GM19193 (cell line): Measurements from ENCODE around the gene COPB1.

Experiments
- POLR2A ChIP-seq: IDR thresholded peaks from 4 replicates; pipeline ENCODE4 v1.6.1; 2011; ENCODE audit not compliant: insufficient read depth, insufficient read length; ENCODE audit errors: extremely low read depth

COPB1 gene, protein sequence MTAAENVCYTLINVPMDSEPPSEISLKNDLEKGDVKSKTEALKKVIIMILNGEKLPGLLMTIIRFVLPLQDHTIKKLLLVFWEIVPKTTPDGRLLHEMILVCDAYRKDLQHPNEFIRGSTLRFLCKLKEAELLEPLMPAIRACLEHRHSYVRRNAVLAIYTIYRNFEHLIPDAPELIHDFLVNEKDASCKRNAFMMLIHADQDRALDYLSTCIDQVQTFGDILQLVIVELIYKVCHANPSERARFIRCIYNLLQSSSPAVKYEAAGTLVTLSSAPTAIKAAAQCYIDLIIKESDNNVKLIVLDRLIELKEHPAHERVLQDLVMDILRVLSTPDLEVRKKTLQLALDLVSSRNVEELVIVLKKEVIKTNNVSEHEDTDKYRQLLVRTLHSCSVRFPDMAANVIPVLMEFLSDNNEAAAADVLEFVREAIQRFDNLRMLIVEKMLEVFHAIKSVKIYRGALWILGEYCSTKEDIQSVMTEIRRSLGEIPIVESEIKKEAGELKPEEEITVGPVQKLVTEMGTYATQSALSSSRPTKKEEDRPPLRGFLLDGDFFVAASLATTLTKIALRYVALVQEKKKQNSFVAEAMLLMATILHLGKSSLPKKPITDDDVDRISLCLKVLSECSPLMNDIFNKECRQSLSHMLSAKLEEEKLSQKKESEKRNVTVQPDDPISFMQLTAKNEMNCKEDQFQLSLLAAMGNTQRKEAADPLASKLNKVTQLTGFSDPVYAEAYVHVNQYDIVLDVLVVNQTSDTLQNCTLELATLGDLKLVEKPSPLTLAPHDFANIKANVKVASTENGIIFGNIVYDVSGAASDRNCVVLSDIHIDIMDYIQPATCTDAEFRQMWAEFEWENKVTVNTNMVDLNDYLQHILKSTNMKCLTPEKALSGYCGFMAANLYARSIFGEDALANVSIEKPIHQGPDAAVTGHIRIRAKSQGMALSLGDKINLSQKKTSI

DNA sequence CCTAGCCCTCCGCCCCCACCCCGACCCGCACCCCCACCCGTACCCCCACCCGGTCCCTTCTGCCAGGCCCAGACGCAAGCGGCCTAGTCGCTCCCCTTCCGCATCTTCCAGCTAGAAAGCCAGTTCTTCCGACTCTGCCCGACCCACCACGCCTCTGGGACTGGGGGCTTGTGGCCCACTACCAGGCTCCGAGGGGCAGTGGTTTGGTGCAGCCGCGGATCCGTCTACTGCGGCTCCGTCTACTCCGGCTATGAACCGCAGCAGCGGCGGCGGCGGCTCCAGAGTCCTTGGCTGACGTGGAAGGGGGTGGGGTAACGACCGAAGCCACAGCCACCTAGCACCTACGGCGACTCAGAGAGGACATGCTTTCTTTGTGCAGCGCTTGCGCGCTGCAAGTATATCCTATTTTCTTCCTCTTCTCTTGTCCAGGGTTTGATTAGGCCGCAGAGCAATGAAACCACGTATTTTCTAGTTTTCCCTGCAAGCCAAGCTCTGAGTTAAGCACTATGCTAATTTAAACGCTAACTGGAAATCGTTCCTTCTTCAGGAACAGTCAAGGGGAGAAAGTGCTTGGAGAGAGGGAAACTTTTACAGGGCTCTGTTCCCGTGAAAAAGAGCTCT is at the start of gene COPB1:
COPB1 (minus strand) TSS at position 252 of the 621 bp plus-strand sequence. CDS start 883 bp downstream, outside the sequence.
- peak; percentile 94 for TF ChIP-seq POLR2A

DNA sequence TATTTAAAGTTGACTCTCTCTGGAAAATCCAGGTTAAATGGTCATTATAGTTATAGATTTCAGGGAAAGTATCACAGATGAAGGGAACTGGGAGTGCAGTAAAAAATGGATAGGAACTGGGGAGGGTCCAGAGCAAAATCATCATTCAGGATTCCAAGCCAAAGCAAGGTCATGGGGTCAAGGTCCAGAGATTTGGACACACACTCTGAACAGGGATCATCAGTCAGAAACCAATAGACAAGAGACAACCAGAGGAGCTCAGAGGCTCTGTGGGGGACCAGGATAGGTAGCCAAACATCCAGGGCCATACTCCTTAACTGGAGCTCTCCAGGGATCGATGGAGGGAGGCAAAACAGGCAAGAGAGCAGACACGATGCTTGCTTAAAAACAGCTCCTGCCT is 47.8 kb upstream of the COPB1 start:
- TF ChIP-seq POLR2A: no peak

DNA sequence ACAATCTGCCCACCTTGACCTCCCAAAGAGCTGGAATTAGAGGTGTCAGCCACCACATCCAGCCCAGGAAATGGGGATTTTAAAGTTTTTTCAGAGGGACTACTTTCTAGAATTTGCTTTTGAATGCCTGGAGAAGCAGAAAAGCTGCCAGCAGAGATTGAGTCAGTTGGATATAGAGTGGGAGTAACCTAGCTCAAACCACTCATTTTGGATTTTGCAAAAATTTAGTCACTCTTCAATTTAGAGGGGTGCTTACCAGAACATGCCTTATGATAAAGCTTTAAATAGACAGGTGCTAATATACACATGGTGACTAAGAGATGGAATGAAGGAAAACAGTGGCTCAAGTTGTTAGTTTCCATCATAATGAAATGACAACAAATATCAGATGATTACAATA is 47.1 kb upstream of the COPB1 start:
- no peak for TF ChIP-seq POLR2A

DNA sequence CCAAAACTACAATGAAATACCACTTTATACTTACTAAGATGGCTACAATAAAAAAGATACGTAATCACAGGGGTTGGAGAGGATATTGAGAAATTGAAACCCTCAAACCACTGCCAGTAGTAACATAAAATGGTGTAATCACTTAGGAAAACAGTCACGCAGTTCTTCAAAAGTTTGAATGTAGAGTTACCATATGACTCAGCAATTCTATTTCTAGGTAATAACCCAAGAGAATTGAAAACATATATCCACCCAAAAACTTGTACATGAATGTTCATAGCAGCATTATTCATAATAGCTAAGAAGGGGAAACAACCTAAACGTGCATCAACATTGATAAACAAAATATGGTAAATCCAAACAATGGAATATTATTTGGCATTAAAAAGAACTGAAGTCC is 45.0 kb upstream of the COPB1 start:
- no peak for TF ChIP-seq POLR2A

DNA sequence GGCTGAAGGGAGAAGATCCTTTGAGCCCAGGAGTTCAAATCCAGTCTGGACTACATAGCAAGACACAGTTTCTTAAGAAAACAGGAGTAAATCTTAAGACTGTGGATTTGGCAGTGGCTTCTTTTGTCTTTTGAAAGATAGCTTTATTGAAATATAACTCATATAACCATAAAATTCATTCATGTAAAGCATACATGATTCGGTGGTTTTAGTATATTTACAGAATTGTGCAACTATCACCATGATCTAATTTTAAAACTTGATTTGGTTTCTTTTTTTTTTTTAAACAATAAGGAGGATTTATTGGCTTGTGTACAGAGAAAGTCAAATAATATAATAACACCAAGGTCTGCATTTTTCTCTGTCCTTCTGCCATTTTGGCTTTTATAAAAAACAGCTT is 43.6 kb upstream of the COPB1 start:
- no peak for TF ChIP-seq POLR2A

DNA sequence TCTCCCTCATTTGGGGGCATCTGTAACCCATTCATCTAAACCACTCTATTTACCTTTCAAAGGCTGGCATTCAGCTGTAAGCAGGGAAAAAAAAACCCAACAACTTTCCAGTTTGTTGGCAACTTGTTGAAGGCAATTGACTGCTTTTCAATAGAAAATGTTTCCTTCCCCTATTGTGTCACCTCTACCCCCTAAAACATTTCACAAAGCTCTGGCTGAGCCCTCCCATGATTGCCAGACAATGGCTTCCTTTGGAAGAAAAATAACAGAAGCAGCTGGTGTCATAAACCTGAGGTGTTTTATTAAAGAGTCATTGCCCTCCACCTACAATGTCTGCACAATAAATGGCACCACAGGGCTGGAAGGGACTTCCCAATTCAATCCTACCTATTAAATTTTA is 42.7 kb upstream of the COPB1 start:
- TF ChIP-seq POLR2A: no peak

DNA sequence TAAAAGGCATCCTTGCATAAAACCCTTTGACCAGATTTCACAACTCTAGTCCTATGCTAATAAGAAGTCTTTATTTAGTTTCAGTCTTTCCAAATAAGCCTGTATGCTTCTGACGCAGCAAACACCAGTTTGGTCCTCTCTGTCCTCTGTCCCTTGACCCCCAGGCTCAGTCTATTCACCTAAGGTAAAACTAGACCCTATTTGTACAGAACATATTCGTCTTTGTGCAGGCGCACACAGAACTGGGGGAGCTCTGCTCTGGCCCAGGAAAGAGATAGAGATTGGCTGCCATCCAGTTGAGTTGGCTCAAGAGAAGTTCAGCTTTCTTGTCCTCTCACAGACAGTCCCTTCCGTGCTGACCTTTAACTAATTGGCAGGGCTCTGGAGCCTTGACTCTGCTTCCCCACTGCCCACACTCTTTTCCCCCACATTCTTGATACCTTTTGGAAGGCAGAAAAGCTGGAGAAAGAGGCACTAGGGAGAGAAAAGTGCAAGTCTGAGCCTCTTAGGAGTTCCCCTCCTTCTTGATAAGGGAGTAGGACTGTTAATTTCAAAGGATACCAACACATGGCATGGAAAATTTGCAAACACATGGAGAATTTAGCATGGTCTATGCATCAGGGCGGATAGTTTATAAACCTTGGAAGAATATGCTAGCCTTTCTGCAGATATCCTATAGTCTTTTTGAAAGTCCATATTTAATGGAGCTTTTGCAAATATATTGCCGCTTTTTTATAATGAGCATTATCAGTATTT is 41.8 kb upstream of the COPB1 start:
- TF ChIP-seq POLR2A: no peak

DNA sequence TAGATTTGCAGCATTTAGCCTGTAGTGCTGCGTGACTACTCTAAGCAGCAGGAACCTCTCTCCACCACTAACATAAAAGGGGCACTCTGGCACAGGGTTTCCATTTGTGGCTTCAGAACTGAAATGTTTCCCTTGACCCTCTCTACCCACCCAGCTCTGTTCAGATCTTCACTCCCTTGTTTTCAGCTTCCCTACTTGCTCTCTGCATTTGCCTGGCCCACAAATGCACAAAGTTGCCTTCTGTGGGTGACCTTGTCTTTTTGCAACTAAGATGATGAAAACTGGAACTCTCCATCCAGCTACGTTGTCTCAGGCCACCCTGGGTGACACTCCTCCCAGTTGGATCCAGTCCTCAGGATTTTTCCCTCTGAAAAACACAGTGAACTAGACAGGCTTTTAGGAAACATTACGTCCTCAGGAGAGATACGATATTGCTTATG is 40.4 kb upstream of the COPB1 start:
- TF ChIP-seq POLR2A: no peak

DNA sequence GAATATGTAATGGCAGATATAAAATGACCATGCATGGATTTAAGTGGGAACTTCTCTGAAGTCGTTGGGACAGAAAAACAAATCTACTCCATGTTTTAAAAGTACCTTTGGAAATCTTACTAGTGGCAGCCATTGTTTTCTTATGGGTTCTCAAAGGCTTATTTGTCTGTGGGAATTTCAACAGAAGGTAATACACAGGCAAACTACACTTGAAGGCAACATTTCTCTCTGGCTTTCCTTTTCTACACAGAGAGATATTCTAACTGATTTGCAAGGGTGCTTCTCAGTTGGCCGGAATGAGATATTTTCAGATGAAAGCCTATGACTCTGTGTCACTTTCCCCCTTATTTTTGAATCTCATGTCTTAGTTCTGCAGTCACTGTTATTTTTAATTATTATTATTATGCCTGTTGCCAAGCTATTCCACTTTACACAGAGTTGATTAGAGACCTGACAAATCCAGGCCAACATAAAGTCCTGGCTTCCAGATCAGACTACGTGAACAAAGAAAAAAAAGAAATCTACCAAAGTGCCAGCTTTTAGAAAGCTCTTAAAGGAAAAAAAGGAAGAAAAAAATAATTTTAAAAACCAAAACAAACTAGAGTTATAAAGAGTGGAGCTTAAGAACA is 39.4 kb upstream of the COPB1 start:
- TF ChIP-seq POLR2A: no peak

DNA sequence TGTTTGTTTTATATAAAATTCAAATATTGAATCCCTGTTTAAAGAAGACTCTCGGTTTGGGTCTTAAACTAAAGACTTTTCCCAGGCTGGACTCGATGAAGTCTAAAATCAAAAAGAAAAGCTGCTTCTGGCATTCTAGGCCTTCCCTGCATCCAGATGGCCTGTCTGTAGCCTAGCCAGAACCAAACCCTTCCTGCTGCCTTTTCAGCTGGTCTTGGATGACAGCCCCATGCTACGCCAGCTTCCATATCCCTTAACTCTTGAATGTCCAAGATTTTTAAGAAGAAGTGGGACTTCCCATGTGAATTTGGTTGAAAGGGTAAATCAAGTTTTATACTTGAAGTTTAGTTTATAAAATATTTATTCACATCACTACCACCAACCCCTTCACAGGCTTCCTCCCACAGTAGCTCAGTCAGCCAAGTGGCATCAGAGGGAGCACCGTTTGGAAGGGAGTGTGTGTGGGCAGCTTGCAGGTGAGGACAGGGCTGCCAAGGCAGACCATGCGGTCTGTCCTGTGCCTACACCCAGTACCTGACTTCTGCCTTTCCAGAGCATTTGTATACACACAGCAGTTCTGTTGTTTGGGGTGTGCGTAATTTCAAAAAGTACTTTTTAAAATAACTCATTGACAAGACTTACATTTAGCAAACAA is 38.8 kb upstream of the COPB1 start:
- no peak for TF ChIP-seq POLR2A

DNA sequence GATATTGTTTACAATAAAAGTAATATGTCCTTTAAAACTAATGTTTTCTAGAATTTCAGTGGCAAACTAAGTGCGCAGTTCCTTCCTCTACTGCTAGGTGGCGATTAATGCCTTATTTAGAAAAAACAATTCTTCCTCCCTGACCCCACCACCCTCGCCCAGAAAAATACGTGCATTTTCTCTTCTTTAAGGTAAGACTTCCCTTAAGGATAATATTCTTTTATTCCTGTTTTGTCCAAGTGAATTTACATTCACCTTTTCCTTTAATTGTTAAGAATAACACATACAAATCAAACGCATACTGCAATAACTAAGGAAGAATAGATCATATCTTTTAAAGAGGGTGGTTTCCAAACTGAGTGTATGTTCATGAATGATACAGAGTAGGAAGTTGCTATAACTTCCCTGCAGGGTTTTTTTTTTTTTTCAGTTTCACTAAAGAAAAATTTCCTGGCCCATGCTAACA is 37.6 kb upstream of the COPB1 start:
- no peak for TF ChIP-seq POLR2A

DNA sequence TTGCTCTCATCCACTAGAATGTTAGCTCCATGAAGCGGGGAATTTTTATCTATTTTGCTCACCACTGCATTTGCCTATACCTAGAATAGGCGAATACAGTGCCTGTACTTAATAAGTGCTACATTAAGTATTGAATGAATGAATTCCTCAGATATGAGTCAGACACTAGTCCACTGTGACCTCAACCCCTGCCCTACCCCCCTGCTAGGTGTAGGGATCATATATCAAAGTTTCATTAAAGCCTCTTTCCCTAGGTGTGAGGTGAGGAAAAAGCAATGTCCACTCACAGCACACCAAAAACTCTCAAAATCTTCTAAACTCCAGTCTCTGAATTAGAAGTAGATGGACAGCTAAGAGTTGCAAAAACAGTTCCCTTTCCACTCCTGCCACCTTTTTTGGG is 30.3 kb upstream of the COPB1 start:
- TF ChIP-seq POLR2A: no peak

DNA sequence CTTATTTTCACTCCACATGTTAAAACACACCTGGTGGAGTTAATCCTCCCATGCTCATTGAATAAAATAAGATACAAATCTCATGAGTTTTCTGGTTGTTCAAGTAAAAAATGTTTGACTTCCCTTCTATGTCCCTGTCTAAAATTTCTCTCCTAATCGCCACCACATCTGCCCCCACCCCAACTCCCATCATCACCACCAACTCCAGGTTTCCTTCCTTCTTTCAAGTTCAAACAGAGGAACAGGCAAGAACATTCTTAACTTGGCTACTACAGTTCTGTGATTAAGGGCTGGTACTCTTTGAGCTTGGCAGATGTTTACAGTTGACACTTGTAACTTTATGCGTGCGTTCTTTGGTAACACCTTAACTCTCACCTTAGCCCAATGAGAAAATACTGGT is 29.7 kb upstream of the COPB1 start:
- no peak for TF ChIP-seq POLR2A

DNA sequence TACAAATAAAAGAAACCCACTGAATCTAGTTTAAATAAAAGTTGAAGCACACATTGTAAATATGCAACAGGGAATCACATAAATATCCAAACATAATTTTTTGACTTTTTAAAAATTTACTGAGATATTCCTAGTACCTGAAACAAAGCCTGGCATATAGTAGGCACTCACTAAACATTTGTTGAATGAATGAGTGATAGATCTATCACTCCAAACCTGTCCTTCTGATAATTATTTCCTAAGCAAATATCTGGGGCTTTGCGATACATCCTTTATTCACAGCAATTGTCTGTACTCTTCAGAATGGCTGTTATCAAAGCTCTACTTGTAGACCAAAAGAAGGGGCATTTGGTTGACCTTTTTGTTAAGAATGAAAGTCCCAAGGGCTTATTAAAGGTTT is 23.2 kb upstream of the COPB1 start:
- no peak for TF ChIP-seq POLR2A

DNA sequence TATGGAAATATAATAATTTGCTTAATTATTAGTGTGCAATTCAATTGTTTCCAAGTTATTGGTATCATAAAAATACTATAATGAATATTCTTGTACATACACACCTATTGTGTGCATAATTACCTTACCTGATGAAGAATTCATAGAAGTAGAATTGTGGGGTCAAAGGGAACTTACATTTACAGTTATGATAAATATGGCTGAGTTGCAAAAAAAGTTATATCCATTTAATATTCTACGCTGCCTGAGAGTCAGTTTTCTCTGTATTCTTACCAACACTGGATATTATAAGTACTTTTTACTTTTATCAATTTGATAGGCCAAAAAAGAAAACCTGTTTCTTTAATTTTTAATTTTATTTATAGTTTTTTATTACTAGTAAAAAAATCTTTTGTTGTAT is 22.6 kb upstream of the COPB1 start:
- no peak for TF ChIP-seq POLR2A
